Measurements from ENCODE around the gene ANG.

DNA sequence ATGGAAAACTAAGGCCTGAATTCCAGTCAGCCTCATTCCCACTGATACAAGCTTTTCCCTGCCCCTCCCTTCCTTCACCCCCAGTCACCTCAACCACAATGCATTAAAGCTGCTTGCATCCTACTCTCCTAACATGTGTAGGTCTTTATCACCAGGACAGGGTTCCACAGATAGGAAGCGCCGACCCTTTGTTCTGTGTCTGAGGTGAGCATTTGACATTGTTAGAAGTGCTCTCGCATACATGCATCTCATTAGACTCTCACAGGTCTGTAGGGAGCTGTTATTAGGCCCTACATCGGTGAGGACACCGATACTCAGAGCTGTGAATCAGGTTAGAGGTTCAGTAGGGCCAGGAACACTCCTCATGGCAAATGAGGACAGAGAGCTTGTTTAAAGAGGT, 43.9 kb downstream of the ANG start:
- TF ChIP-seq CTCF (IDR thresholded peaks at IDR 0.05; ENCODE audit: low read depth, low read length) = no peak
- TF ChIP-seq EZH2phosphoT487 (IDR thresholded peaks at IDR 0.05; ENCODE audit: low read depth) = no peak
